GM13977 (cell line): Measurements from ENCODE around the gene FOXN3.
A peak's percentile ranks its signal among the peaks of the same experiment; 100 is the strongest.

Experiments used
- DNase-seq: peaks from one replicate; pipeline ENCODE4 v3.0.0; 2012; ENCODE audit warnings: low spot score
- CTCF ChIP-seq: IDR thresholded peaks from 2 replicates; pipeline ENCODE4 v1.5.1; 2012; ENCODE audit warnings: mild to moderate bottlenecking, control low read depth; ENCODE audit not compliant: insufficient read depth; ENCODE audit errors: extremely low read depth, missing control alignments
- in situ Hi-C: fragments of 300-500 bp; cut with MboI; formaldehyde crosslinking; loops from one replicate; pipeline ENCODE4 v1.12.0; 2022; ENCODE audit warnings: low sequenced_read_pairs, low pct_unique_long_range_greater_than_20kb, mixed read lengths, inconsistent platforms; ENCODE audit not compliant: unreplicated experiment

Gene FOXN3

GRCh38 chr14:89417091-89417464 lies at the start of gene FOXN3:
FOXN3 (minus strand) TSS chr14:89417233; CDS start chr14:89412476, 4,757 bp downstream.
- in situ Hi-C loops: loop anchor here (25.0 kb wide), 1 partner anchor 380 kb away; no protein-coding TSS in a partner anchor
- peak; percentile 94 for DNase-seq
- no peak for TF ChIP-seq CTCF

GRCh38 chr14:89466484-89466883 lies 49.5 kb upstream of the FOXN3 start:
- in situ Hi-C loops: no loop called here
- DNase-seq: no peak
- no peak for TF ChIP-seq CTCF

GRCh38 chr14:89465876-89466275 lies 48.8 kb upstream of the FOXN3 start:
- in situ Hi-C loops: no loop called here
- DNase-seq: no peak
- TF ChIP-seq CTCF: no peak

- in situ Hi-C loops: no loop called here
- TF ChIP-seq CTCF: no peak
- no peak for DNase-seq
Observed at GRCh38 chr14:89461256-89461655, 44.2 kb upstream of the FOXN3 start.

- in situ Hi-C loops: no loop called here
- DNase-seq: no peak
- no peak for TF ChIP-seq CTCF
Observed at GRCh38 chr14:89458713-89459420, 41.8 kb upstream of the FOXN3 start.

GRCh38 chr14:89457007-89457406 lies 40.0 kb upstream of the FOXN3 start:
- TF ChIP-seq CTCF: no peak
- in situ Hi-C loops: no loop called here
- DNase-seq: no peak

GRCh38 chr14:89455412-89455811 lies 38.4 kb upstream of the FOXN3 start:
- in situ Hi-C loops: no loop called here
- DNase-seq: no peak
- no peak for TF ChIP-seq CTCF
